Prostate gland (tissue), 2 donors: ENCODE measurements around the gene ZNF765.

Source experiments
- POLR2A ChIP-seq: fragments of 450-650 bp; IDR thresholded peaks from one replicate; pipeline ENCODE4 v1.6.1; 2016; ENCODE audit warnings: antibody characterized with exemption, mild to moderate bottlenecking
- POLR2AphosphoS5 ChIP-seq: sonication (generic); formaldehyde crosslinking; IDR thresholded peaks from one replicate; pipeline ENCODE4 v1.6.1; 2017; ENCODE audit warnings: antibody characterized with exemption
- TF ChIP-seq, protein P1 (sequence below), 4 experiments: fragments of 200-600 bp in 2 of 4; fragments of 450-650 bp in 2 of 4; sonication (generic) in 2 of 4; IDR thresholded peaks; 1 replicate in 3 of 4; 2 replicates in 1 of 4; pipeline ENCODE4 v1.5.1; 2016 to 2019; ENCODE audit warnings: antibody characterized with exemption in 4 of 4, mild to moderate bottlenecking in 2 of 4, moderate library complexity in 2 of 4

DNA sequence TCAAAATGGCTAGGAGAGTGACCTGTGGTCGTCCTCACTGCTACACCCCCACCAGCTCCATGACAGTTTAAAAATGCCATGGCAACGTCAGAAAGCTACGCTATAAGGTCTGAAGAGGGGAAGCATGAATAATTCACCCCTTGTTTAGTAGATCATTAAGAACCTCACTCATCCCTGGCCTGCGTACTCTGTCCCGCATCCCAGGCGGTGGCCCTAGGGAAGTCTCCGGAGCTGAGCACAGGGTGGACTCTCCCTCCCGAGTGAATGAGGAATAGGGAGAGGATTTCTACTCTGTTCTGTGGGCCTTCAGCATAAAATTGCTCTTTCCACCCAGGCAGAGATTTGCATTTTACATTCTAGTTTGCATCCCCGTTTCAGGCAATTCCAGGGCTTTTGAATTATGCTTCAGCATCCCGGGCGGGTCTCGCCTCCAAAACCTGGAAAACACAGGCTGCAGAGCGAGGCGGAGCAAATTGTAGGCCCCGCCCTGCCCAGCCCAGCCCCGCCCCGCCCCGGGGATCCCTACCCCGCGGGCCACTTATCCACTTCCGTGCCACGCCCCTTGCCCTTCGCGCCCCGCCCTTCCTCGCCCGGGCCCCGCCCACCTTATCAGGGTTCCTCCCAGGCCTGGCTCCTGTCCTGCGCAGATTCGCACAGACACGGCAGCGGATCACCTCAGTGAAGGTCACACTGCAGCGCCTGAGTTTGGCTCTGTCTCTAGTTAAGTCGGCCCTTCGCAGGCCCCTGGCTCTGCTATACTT lies 36.9 kb upstream of the ZNF765 start:
- TF ChIP-seq POLR2A (no peak), POLR2AphosphoS5 (no peak)
- TF ChIP-seq, protein P1, sequence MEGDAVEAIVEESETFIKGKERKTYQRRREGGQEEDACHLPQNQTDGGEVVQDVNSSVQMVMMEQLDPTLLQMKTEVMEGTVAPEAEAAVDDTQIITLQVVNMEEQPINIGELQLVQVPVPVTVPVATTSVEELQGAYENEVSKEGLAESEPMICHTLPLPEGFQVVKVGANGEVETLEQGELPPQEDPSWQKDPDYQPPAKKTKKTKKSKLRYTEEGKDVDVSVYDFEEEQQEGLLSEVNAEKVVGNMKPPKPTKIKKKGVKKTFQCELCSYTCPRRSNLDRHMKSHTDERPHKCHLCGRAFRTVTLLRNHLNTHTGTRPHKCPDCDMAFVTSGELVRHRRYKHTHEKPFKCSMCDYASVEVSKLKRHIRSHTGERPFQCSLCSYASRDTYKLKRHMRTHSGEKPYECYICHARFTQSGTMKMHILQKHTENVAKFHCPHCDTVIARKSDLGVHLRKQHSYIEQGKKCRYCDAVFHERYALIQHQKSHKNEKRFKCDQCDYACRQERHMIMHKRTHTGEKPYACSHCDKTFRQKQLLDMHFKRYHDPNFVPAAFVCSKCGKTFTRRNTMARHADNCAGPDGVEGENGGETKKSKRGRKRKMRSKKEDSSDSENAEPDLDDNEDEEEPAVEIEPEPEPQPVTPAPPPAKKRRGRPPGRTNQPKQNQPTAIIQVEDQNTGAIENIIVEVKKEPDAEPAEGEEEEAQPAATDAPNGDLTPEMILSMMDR (IDR thresholded peaks at IDR 0.05): no peak
